Smooth muscle cell (in vitro differentiated cells): Measurements from ENCODE around the gene FGF22. TPM values are rescaled to one million over a fixed set of nuclear protein-coding genes. Genes with fewer than 3 reads are reported as not detected.
"Not testable (repeated sequence)": the region's sequence is repeated elsewhere in the genome, so short reads cannot be mapped to it uniquely, and the experiment has no call there.

Experiments
- DNase-seq: peaks from one replicate; lab custom pipeline; 2025; ENCODE audit not compliant: unreplicated experiment; lab: John Stamatoyannopoulos, UW
- H2AFZ ChIP-seq: fragments of 200-600 bp; sonication (generic); 2 replicates; pipeline ENCODE4 v1.6.0; 2016; ENCODE audit warnings: antibody characterized with exemption, low read depth, mild to moderate bottlenecking
- H3F3A ChIP-seq: fragments of 200-600 bp; sonication (generic); 2 replicates; pipeline ENCODE4 v1.6.0; 2017; ENCODE audit warnings: antibody characterized with exemption, low read depth
- H3K27ac ChIP-seq: fragments of 200-600 bp; sonication (generic); 2 replicates; pipeline ENCODE4 v1.5.1; 2016; ENCODE audit warnings: low read depth, mild to moderate bottlenecking
- H3K27me3 ChIP-seq: fragments of 200-600 bp; sonication (generic); 2 replicates; pipeline ENCODE4 v1.6.1; 2016; ENCODE audit warnings: low read depth, mild to moderate bottlenecking
- H3K36me3 ChIP-seq: fragments of 200-600 bp; sonication (generic); 2 replicates; pipeline ENCODE4 v1.5.1; 2016; ENCODE audit warnings: low read depth
- H3K4me1 ChIP-seq: fragments of 200-600 bp; sonication (generic); 2 replicates; pipeline ENCODE4 v1.5.1; 2016; ENCODE audit warnings: low read depth
- H3K4me2 ChIP-seq: fragments of 200-600 bp; sonication (generic); 2 replicates; pipeline ENCODE4 v1.6.0; 2016; ENCODE audit warnings: mild to moderate bottlenecking
- H3K4me3 ChIP-seq: fragments of 200-600 bp; sonication (generic); 2 replicates; pipeline ENCODE4 v1.5.1; 2016; ENCODE audit warnings: mild to moderate bottlenecking
- H3K79me2 ChIP-seq: fragments of 200-600 bp; sonication (generic); 2 replicates; pipeline ENCODE4 v1.6.0; 2016; ENCODE audit warnings: low read depth, mild to moderate bottlenecking
- H3K9ac ChIP-seq: fragments of 200-600 bp; sonication (generic); 2 replicates; pipeline ENCODE4 v1.6.0; 2016; ENCODE audit warnings: low read depth
- H3K9me3 ChIP-seq: fragments of 200-600 bp; sonication (generic); replicated peaks from 2 replicates; pipeline ENCODE4 v1.5.1; 2016; ENCODE audit warnings: low read depth
- H4K20me1 ChIP-seq: fragments of 200-600 bp; sonication (generic); 2 replicates; pipeline ENCODE4 v1.6.0; 2016; ENCODE audit warnings: low read depth
- WGBS: methylation state at CpG from one replicate; pipeline ENCODE4 v1.1.7; 2016; ENCODE audit warnings: low lambda C conversion rate; 5-methylcytosine and 5-hydroxymethylcytosine counted together
- polyA plus RNA-seq: library from polyadenylated mRNA; unstranded; fragments of >200 nt; fragmentation: Nextera tagmentation; extraction: Ambion mirVana; gene quantifications from 2 replicates; pipeline ENCODE4 v1.2.1, GENCODE V29; 2016
- total RNA-seq: library from RNA; depleted of rRNA; stranded (reverse); fragments of >200 nt; gene quantifications from 2 replicates; pipeline ENCODE4 v1.2.3, GENCODE V29; 2014
- TF ChIP-seq, protein P1 (sequence below): fragments of 200-600 bp; sonication (generic); IDR thresholded peaks from 2 replicates; pipeline ENCODE4 v1.5.1; 2017; ENCODE audit warnings: borderline replicate concordance, mild to moderate bottlenecking, antibody characterized with exemption; ENCODE audit not compliant: insufficient read depth, poor library complexity, severe bottlenecking

FGF22 gene
- total and polyA plus RNA-seq, 2 experiments from 2014 or later, result 0.18 TPM; not detected in 1

DNA sequence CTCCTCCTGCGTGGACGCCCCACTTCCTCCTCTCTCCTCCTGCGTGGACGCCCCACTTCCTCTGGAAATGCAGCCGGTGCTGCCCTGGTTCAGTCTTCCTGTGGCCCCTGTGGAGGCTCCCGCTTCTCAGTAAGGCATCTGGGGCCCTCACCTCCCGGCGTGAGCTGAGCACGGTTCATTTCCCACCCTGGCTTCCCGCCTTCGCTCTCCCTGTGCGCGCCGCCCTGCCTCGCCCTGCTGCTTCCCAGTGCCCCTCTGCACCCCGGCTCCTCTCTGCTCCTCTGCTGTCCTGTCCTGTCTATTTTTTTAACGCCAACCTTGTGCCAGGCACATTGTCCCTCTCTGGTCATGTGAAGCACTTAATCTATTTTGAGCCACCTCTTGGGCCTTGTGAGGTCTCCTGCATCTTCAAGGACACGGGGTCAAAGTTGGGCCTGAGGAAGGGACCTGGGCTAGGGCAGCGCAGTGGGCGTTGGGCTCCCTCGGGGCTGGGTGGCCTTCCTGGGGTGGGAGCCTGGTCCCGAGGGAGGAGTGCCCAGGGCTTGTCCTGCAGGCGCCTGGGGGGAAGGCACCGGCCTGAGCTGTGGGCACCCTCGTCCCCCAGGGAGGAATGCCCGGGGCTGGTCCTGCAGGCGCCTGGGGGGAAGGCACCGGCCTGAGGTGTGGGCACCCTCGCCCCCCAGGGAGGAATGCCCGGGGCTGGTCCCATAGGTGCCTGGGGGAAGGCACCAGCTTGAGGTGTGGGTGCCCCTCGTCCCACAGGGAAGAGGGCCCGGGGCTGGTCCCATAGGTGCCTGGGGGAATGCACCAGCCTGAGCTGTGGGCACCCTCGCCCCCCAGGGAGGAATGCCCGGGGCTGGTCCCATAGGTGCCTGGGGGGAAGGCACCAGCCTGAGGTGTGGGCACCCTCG lies 37.0 kb upstream of the FGF22 start:
- no peak overlapping the region for H3K9ac ChIP-seq
- H3K4me3 ChIP-seq, result no peak overlapping the region
- H3F3A ChIP-seq, result no peaks in the 10 kb centered on the region
- H4K20me1 ChIP-seq, result no peaks in the 10 kb centered on the region
- 95% methylated on average over 34 of the region's 35 CpGs for WGBS
- H3K9me3 ChIP-seq, result no peaks in the 10 kb centered on the region
- no peaks in the 10 kb centered on the region for H3K4me1 ChIP-seq
- no peak overlapping the region for H2AFZ ChIP-seq
- H3K27ac ChIP-seq, result no peak overlapping the region
- no peak overlapping the region for H3K4me2 ChIP-seq
- no peaks in the 10 kb centered on the region for H3K27me3 ChIP-seq
- TF ChIP-seq, protein P1, sequence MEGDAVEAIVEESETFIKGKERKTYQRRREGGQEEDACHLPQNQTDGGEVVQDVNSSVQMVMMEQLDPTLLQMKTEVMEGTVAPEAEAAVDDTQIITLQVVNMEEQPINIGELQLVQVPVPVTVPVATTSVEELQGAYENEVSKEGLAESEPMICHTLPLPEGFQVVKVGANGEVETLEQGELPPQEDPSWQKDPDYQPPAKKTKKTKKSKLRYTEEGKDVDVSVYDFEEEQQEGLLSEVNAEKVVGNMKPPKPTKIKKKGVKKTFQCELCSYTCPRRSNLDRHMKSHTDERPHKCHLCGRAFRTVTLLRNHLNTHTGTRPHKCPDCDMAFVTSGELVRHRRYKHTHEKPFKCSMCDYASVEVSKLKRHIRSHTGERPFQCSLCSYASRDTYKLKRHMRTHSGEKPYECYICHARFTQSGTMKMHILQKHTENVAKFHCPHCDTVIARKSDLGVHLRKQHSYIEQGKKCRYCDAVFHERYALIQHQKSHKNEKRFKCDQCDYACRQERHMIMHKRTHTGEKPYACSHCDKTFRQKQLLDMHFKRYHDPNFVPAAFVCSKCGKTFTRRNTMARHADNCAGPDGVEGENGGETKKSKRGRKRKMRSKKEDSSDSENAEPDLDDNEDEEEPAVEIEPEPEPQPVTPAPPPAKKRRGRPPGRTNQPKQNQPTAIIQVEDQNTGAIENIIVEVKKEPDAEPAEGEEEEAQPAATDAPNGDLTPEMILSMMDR, result no peak
- no peaks in the 10 kb centered on the region for H3K79me2 ChIP-seq
- DNase-seq, result no peak
- H3K36me3 ChIP-seq, result no peaks in the 10 kb centered on the region

DNA sequence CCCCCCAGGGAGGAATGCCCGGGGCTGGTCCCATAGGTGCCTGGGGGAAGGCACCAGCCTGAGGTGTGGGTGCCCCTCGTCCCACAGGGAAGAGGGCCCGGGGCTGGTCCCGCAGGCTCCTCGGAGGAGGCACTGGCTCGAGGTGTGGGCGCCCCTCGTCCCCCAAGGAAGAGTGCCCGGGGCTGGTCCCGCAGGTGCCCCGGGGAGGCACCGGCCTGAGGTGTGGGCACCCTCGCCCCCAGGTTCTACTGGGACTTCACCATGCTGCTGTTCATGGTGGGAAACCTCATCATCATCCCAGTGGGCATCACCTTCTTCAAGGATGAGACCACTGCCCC lies 36.4 kb upstream of the FGF22 start:
- H3F3A ChIP-seq, H3K9me3 ChIP-seq, H3K4me1 ChIP-seq, H2AFZ ChIP-seq, H4K20me1 ChIP-seq, H3K27ac ChIP-seq, H3K79me2 ChIP-seq, H3K36me3 ChIP-seq, DNase-seq, H3K9ac ChIP-seq, H3K27me3 ChIP-seq, H3K4me2 ChIP-seq, H3K4me3 ChIP-seq: not testable (repeated sequence)
- WGBS, result 94% methylated on average over 12 of the region's 13 CpGs

DNA sequence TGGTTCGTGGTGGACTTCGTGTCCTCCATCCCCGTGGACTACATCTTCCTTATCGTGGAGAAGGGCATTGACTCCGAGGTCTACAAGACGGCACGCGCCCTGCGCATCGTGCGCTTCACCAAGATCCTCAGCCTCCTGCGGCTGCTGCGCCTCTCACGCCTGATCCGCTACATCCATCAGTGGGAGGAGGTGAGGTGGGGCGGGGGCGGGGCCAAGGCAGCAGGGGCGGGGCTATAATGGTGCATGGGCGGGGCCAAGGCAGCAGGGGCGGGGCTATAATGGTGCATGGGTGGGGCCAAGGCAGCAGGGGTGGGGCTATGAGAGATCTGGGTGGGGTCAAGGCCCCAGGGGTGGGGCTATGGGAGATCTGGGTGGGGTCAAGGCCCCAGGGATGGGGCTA lies 35.9 kb upstream of the FGF22 start:
- 91% methylated on average over 20 of the region's 20 CpGs for WGBS
- not testable (repeated sequence) for H3K36me3 ChIP-seq, H3K4me1 ChIP-seq

DNA sequence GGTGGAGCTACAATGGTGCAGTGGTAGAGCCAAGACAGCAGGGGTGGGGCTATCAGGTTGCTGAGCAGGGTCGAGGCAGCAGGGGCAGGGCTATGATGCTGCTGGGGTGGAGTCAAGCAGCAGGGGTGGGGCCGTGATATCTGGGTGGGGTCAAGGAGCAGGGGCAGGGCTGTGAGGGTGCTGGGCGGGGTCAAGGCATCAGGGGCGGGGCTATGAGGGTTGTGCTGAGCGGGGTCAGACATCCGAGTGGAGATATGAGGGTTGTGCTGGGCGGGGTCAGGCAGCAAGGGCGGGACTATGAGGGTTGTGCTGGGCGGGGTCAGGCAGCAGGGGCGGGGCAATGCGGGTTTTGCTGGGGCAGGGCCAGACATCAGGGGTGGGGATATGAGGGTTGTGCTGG lies 35.3 kb upstream of the FGF22 start:
- TF ChIP-seq, protein P1, result no peak
- H2AFZ ChIP-seq, result no peak overlapping the region
- H3K4me1 ChIP-seq, result no peaks in the 10 kb centered on the region
- no peaks in the 10 kb centered on the region for H3K9me3 ChIP-seq
- H4K20me1 ChIP-seq, result no peaks in the 10 kb centered on the region
- no peak overlapping the region for H3K27ac ChIP-seq
- no peak overlapping the region for H3K4me2 ChIP-seq
- H3F3A ChIP-seq, result no peaks in the 10 kb centered on the region
- DNase-seq, result no peak
- H3K4me3 ChIP-seq, result no peak overlapping the region
- no peaks in the 10 kb centered on the region for H3K27me3 ChIP-seq
- no peaks in the 10 kb centered on the region for H3K36me3 ChIP-seq
- no peak overlapping the region for H3K9ac ChIP-seq
- 90% methylated on average over 5 of the region's 11 CpGs for WGBS
- H3K79me2 ChIP-seq, result no peaks in the 10 kb centered on the region

More for the DNA sequence above, 35.9 kb upstream of the FGF22 start:
- H3K4me2 ChIP-seq, H3K27ac ChIP-seq, H3K27me3 ChIP-seq, H3K4me3 ChIP-seq, H3K79me2 ChIP-seq, H3K9ac ChIP-seq, H3K9me3 ChIP-seq, H3F3A ChIP-seq, H4K20me1 ChIP-seq, DNase-seq, H2AFZ ChIP-seq: not testable (repeated sequence)

DNA sequence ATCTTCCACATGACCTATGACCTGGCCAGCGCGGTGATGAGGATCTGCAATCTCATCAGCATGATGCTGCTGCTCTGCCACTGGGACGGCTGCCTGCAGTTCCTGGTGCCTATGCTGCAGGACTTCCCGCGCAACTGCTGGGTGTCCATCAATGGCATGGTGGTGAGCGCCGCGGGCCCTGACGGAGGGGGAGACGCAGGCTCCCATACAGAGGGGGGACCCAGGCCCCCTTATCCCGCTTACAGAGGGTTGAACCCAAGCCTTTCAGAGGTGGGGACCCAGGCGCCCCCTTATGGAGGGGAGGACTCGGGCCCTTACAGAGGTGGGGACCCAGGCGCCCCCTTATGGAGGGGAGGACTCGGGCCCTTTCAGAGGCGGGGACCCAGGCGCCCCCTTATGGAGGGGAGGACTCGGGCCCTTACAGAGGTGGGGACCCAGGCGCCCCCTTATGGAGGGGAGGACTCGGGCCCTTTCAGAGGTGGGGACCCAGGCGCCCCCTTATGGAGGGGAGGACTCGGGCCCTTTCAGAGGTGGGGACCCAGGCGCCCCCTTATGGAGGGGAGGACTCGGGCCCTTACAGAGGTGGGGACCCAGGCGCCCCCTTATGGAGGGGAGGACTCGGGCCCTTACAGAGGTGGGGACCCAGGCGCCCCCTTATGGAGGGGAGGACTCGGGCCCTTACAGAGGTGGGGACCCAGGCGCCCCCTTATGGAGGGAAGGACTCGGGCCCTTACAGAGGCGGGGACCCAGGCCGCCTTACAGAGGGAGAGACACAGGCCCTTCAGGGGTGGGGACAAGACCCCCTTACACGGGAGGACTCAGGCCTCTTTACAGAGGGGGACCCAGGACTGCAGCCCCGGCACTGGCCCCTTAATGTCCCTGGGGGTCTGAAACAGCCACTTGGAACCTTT lies 34.4 kb upstream of the FGF22 start:
- not testable (repeated sequence) for H3K4me3 ChIP-seq, H3K4me2 ChIP-seq
- WGBS, result 95% methylated on average over 20 of the region's 34 CpGs

More for the DNA sequence above, 34.4 kb upstream of the FGF22 start:
- not testable (repeated sequence) for H3K27me3 ChIP-seq, DNase-seq, H3K9ac ChIP-seq, H3K79me2 ChIP-seq, H3K9me3 ChIP-seq, H3K27ac ChIP-seq, H3K4me1 ChIP-seq, H2AFZ ChIP-seq, H4K20me1 ChIP-seq, H3K36me3 ChIP-seq, H3F3A ChIP-seq
